ENCODE measurements around the gene C6orf136. TPM values are rescaled to one million over a fixed set of nuclear protein-coding genes. Genes with fewer than 3 reads are reported as not detected.

The C6orf136 gene
- total RNA-seq, 1 experiment from 2014 or later = 34.8 TPM

DNA sequence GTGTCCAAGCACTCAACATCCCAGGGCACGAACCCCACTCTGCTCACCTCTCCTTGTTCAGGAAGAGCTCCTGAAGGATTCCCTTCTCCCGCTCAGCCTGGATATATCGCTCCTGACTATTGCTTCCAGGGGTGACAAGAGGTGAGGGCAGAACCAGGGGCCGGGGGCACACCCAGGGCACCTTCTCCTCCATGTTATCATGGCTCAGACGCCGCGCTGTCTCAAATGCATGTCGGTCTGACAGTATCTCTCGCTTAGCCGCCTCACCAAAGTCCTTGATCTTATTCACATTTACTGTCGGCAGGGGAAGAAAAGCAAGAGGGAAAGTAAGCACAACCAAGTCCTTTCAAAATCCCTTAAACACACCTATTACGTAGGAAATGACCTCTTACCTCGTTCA lies 43.0 kb upstream of the C6orf136 start:
- CTCF ChIA-PET = interaction anchor here (1.2 kb wide), 1 partner anchor 127 kb away, joined by 3 read pairs; no protein-coding TSS in a partner anchor
- intact Hi-C loops (cut with micrococcal nuclease) = no loop called here

DNA sequence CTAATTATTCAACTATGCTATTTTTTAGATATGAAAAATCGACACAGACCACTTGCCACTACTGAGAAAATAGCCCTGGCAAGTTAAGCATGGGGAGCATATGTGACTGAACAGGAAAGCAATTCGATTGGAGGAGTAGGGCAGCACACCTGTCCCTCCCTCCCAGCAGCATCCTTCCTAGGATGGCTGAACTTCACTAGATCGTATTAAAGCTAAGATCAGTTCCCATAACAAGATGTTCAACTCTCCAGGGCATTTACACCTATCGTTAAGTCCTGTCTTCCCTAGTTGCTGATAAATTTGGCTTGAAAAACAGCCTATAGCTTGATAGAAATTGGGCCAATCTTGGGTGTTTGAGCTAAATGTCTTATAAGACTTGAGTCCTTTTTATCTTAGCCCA lies 36.9 kb upstream of the C6orf136 start:
- ChIA-PET RAD21 (ENCODE audit: low non-redundant PET in 1 of 2, low total read pairs in 2 of 2, uncharacterized antibody in 2 of 2, unreplicated experiment in 2 of 2) (no interaction called here), CTCF (interaction anchor here (0.9 kb wide), 1 partner anchor 10 kb away, joined by 3 read pairs; no protein-coding TSS in a partner anchor), POLR2A (interaction anchor here (1.9 to 2.0 kb wide), 3 partner anchors 9 to 121 kb away, joined by 7 to 9 read pairs (median 8); no protein-coding TSS in a partner anchor)
- H3K4me3 ChIP-seq (replicated peaks in 1 of 2; ENCODE audit: low read depth in 1 of 2, low read length in 2 of 2) = no peak overlapping the region
- H4K20me1 ChIP-seq (ENCODE audit: insufficient read depth) = 0 out of 2 replicates have a peak, but pooled peaks cover 4% of the 10 kb centered on the region
- ATAC-seq (no peak), DNase-seq (ENCODE audit: low read depth, low spot score) (no peak)
- peaks cover 9 to 15% of the 10 kb centered on the region in 2 experiments for H3K4me1 ChIP-seq (ENCODE audit: control insufficient read depth in 1 of 2, insufficient read depth in 2 of 2, low read length in 2 of 2)
- TF ChIP-seq RAD21 (IDR thresholded peaks at IDR 0.05; ENCODE audit: low read depth) = no peak
- TF ChIP-seq POLR2AphosphoS5 (IDR thresholded peaks at IDR 0.05; ENCODE audit: low read depth, low read length) = peak; percentile 65
- intact Hi-C loops (cut with micrococcal nuclease) = loop anchor here (5.0 to 10.0 kb wide), 2 partner anchors 128 to 205 kb away; no protein-coding TSS in a partner anchor
- H3K4me2 ChIP-seq (ENCODE audit: low read length) = no peak overlapping the region
- peaks cover 73% of the 10 kb centered on the region for H3K79me2 ChIP-seq (ENCODE audit: insufficient read depth, low read length)
- no TSS peak for BruUV-seq (replicated peaks)
- H3K9ac ChIP-seq (ENCODE audit: low read length) = no peak overlapping the region
- no peak overlapping the region for H2AFZ ChIP-seq (ENCODE audit: low read depth, low read length, poor library complexity, severe bottlenecking)
- no peaks in the 10 kb centered on the region for H3K9me2 ChIP-seq (ENCODE audit: insufficient read depth)
- H3K9me3 ChIP-seq (ENCODE audit: control insufficient read depth in 1 of 2, insufficient read depth in 1 of 2, low read depth in 1 of 2, low read length in 2 of 2) = no peaks in the 10 kb centered on the region
- H3K27me3 ChIP-seq (ENCODE audit: insufficient read depth, low read length) = no peaks in the 10 kb centered on the region
- no peak overlapping the region for H3K27ac ChIP-seq (ENCODE audit: low read depth, low read length)
- peaks cover 38 to 53% of the 10 kb centered on the region in 2 experiments for H3K36me3 ChIP-seq (ENCODE audit: control insufficient read depth in 1 of 2, insufficient read depth in 2 of 2, low read length in 2 of 2)

More for the DNA sequence above, 43.0 kb upstream of the C6orf136 start:
- RAD21 ChIA-PET (ENCODE audit: low non-redundant PET in 1 of 2, low total read pairs in 2 of 2, uncharacterized antibody in 2 of 2, unreplicated experiment in 2 of 2) = no interaction called here
- H3K9me3 ChIP-seq (ENCODE audit: control insufficient read depth in 1 of 2, insufficient read depth in 1 of 2, low read depth in 1 of 2, low read length in 2 of 2) = no peaks in the 10 kb centered on the region
- no peaks in the 10 kb centered on the region for H3K9me2 ChIP-seq (ENCODE audit: insufficient read depth)
- TF ChIP-seq RAD21 (IDR thresholded peaks at IDR 0.05; ENCODE audit: low read depth) = no peak
- no peak for TF ChIP-seq ELF1 (IDR thresholded peaks at IDR 0.05; ENCODE audit: borderline replicate concordance, low read depth)
- TF ChIP-seq SIN3A (IDR thresholded peaks at IDR 0.05; ENCODE audit: low read depth) = no peak
- TF ChIP-seq POLR2AphosphoS5 (IDR thresholded peaks at IDR 0.05; ENCODE audit: low read depth, low read length) = no peak
- no peak for TF ChIP-seq YY1 (IDR thresholded peaks at IDR 0.05; ENCODE audit: extremely low read depth, insufficient replicate concordance, low read depth, low read length)
- no peak for TF ChIP-seq POLR2A (IDR thresholded peaks at IDR 0.05; ENCODE audit: borderline replicate concordance, extremely low read depth, insufficient read depth, insufficient read length)
- H3K9ac ChIP-seq (ENCODE audit: low read length) = no peak overlapping the region
- H4K20me1 ChIP-seq (ENCODE audit: insufficient read depth) = 0 out of 2 replicates have a peak, but pooled peaks cover 4% of the 10 kb centered on the region
- no peaks in the 10 kb centered on the region for H3K27me3 ChIP-seq (ENCODE audit: insufficient read depth, low read length)
- ATAC-seq (no peak), DNase-seq (ENCODE audit: low read depth, low spot score) (no peak)
- no peak overlapping the region for H3K4me3 ChIP-seq (replicated peaks in 1 of 2; ENCODE audit: low read depth in 1 of 2, low read length in 2 of 2)
- no peak overlapping the region for H3K27ac ChIP-seq (ENCODE audit: low read depth, low read length)
- H3K4me1 ChIP-seq (ENCODE audit: control insufficient read depth in 1 of 2, insufficient read depth in 2 of 2, low read length in 2 of 2) = peaks cover 0 to under 1% of the 10 kb centered on the region in 2 experiments; a peak in 1 of 4 replicates
- POLR2A ChIA-PET = interaction anchor here (1.5 to 2.3 kb wide), 3 partner anchors 9 to 12 kb away, joined by 4 to 7 read pairs (median 6); no protein-coding TSS in a partner anchor
- H3K36me3 ChIP-seq (ENCODE audit: control insufficient read depth in 1 of 2, insufficient read depth in 2 of 2, low read length in 2 of 2) = peaks cover 60 to 76% of the 10 kb centered on the region in 2 experiments
- peaks cover 27% of the 10 kb centered on the region for H3K79me2 ChIP-seq (ENCODE audit: insufficient read depth, low read length)
- H2AFZ ChIP-seq (ENCODE audit: low read depth, low read length, poor library complexity, severe bottlenecking) = no peak overlapping the region
- H3K4me2 ChIP-seq (ENCODE audit: low read length) = no peak overlapping the region
- BruUV-seq (replicated peaks) = TSS peak; percentile 5
